IMR-90 (cell line): ENCODE results near the gene ZNF821. TPM values are rescaled to one million over a fixed set of nuclear protein-coding genes. Genes with fewer than 3 reads are reported as not detected.

Experiments used
- ATAC-seq: fragments of 200-7000 bp; cut with Tn5 transposase; 2 replicates; pipeline ENCODE4 v1.9.1; 2020; ENCODE audit warnings: low read depth, mild to moderate bottlenecking, moderate library complexity
- BruUV-seq: library from RNA; stranded (reverse); fragments of 400-500 nt; replicated peaks from 2 replicates; lab custom pipeline; 2021; lab: Mats Ljungman, UMichigan
- CTCF ChIA-PET: fragments of 300-600 bp; formaldehyde crosslinking; extraction: SDS; loops from one replicate; lab custom pipeline; 2021; ENCODE audit warnings: antibody characterized with exemption; lab: Yijun Ruan, JAX
- POLR2A ChIA-PET: fragments of 300-600 bp; sonication (Branson Sonifier 250); formaldehyde crosslinking; loops from one replicate; lab custom pipeline; 2022; ENCODE audit warnings: antibody characterized with exemption; ENCODE audit not compliant: unreplicated experiment; lab: Charles Lee
- DNase-seq: peaks from one replicate; pipeline ENCODE4 v3.0.0; 2013
- H2AFZ ChIP-seq: replicated peaks from 2 replicates; pipeline ENCODE3; 2013; ENCODE audit warnings: low read length, mild to moderate bottlenecking; ENCODE audit not compliant: poor library complexity
- H2AK5ac ChIP-seq: 2 replicates; pipeline ENCODE4 v1.6.1; 2013; ENCODE audit warnings: low read depth, low read length, inconsistent platforms
- H2AK9ac ChIP-seq: replicated peaks from 2 replicates; pipeline ENCODE3; 2013; ENCODE audit warnings: mild to moderate bottlenecking, low read depth, low read length, moderate library complexity; ENCODE audit not compliant: poor library complexity
- H2BK120ac ChIP-seq: 2 replicates; pipeline ENCODE4 v1.6.1; 2013; ENCODE audit warnings: low read depth, low read length, inconsistent platforms
- H2BK15ac ChIP-seq: 3 replicates; pipeline ENCODE4 v1.6.1; 2013; ENCODE audit warnings: low read depth, low read length, inconsistent platforms
- H2BK20ac ChIP-seq: 2 replicates; pipeline ENCODE4 v1.6.1; 2013; ENCODE audit warnings: low read depth, mild to moderate bottlenecking, inconsistent platforms, low read length, moderate library complexity
- H2BK5ac ChIP-seq: 2 replicates; pipeline ENCODE4 v1.6.1; 2013; ENCODE audit warnings: mild to moderate bottlenecking, low read depth, low read length, inconsistent platforms; ENCODE audit not compliant: poor library complexity, severe bottlenecking
- H3K14ac ChIP-seq: replicated peaks from 2 replicates; pipeline ENCODE4 v1.6.1; 2013; ENCODE audit warnings: low read depth, low read length, inconsistent platforms
- H3K18ac ChIP-seq: 2 replicates; pipeline ENCODE4 v1.6.1; 2013; ENCODE audit warnings: low read depth, low read length, control low read depth
- H3K23ac ChIP-seq: 2 replicates; pipeline ENCODE4 v1.6.1; 2013; ENCODE audit warnings: low read depth, low read length, inconsistent platforms
- H3K27ac ChIP-seq: 2 replicates; pipeline ENCODE4 v1.5.1; 2013; ENCODE audit warnings: mild to moderate bottlenecking, control low read depth, low read length; ENCODE audit not compliant: insufficient read depth
- H3K27me3 ChIP-seq: 2 replicates; pipeline ENCODE4 v1.6.1; 2013; ENCODE audit warnings: low read length; ENCODE audit not compliant: control insufficient read depth, insufficient read depth
- H3K36me3 ChIP-seq: 2 replicates; pipeline ENCODE4 v1.6.1; 2013; ENCODE audit warnings: low read length, mixed read lengths; ENCODE audit not compliant: control insufficient read depth, insufficient read depth
- H3K4ac ChIP-seq: 2 replicates; pipeline ENCODE4 v1.6.1; 2013; ENCODE audit warnings: low read depth, low read length, inconsistent platforms
- H3K4me1 ChIP-seq: 2 replicates; pipeline ENCODE4 v1.6.1; 2013; ENCODE audit warnings: low read length, mixed read lengths; ENCODE audit not compliant: control insufficient read depth, insufficient read depth
- H3K4me2 ChIP-seq: 2 replicates; pipeline ENCODE4 v1.6.1; 2013; ENCODE audit warnings: low read depth, mild to moderate bottlenecking, control low read depth, low read length, moderate library complexity
- H3K4me3 ChIP-seq: 2 replicates; pipeline ENCODE4 v1.5.1; 2013; ENCODE audit warnings: low read depth, mild to moderate bottlenecking, control low read depth, low read length, moderate library complexity; ENCODE audit not compliant: insufficient read depth
- H3K56ac ChIP-seq: 2 replicates; pipeline ENCODE4 v1.6.1; 2013; ENCODE audit warnings: low read length, inconsistent platforms; ENCODE audit not compliant: insufficient read depth; ENCODE audit errors: extremely low read depth
- H3K79me1 ChIP-seq, 2 experiments: 2 replicates each; pipeline ENCODE4 v1.6.1; 2013; ENCODE audit warnings: low read length in 2 of 2, inconsistent platforms in 1 of 2, low read depth in 1 of 2
- H3K9ac ChIP-seq: 2 replicates; pipeline ENCODE4 v1.6.1; 2013; ENCODE audit warnings: low read depth, low read length, control low read depth
- H3K9me1 ChIP-seq: 2 replicates; pipeline ENCODE4 v1.6.1; 2013; ENCODE audit warnings: low read length, inconsistent platforms; ENCODE audit not compliant: insufficient read depth
- H3K9me3 ChIP-seq: 2 replicates; pipeline ENCODE4 v1.6.1; 2013; ENCODE audit warnings: low read length; ENCODE audit not compliant: control insufficient read depth, insufficient read depth
- H4K20me1 ChIP-seq: 2 replicates; pipeline ENCODE4 v1.6.1; 2013; ENCODE audit warnings: low read length, inconsistent platforms; ENCODE audit not compliant: insufficient read depth
- H4K5ac ChIP-seq: 2 replicates; pipeline ENCODE4 v1.6.1; 2013; ENCODE audit warnings: mild to moderate bottlenecking, low read depth, low read length, control low read depth
- H4K8ac ChIP-seq, 2 experiments: 2 replicates each; pipeline ENCODE4 v1.6.1; 2013; ENCODE audit warnings: low read depth in 2 of 2, low read length in 2 of 2, control low read depth in 1 of 2, inconsistent platforms in 1 of 2
- H4K91ac ChIP-seq: 2 replicates; pipeline ENCODE4 v1.6.1; 2013; ENCODE audit warnings: low read depth, low read length, inconsistent platforms; ENCODE audit not compliant: insufficient read depth
- CEBPB ChIP-seq: IDR thresholded peaks from 2 replicates; pipeline ENCODE4 v1.6.1; 2012; ENCODE audit warnings: low read depth, low read length, improper control_type of control experiment
- MXI1 ChIP-seq: IDR thresholded peaks from 2 replicates; pipeline ENCODE4 v1.6.1; 2012; ENCODE audit warnings: low read depth, mild to moderate bottlenecking, low read length, moderate library complexity, borderline replicate concordance
- NFE2L2 ChIP-seq: fragments of 150-350 bp; IDR thresholded peaks from 2 replicates; pipeline ENCODE4 v1.6.1; 2016; ENCODE audit warnings: low read depth, mild to moderate bottlenecking, low read length
- RFX5 ChIP-seq: IDR thresholded peaks from 2 replicates; pipeline ENCODE4 v1.8.0; 2012; ENCODE audit warnings: low read depth, mild to moderate bottlenecking, low read length, moderate library complexity
- SMC3 ChIP-seq: fragments of 150-350 bp; IDR thresholded peaks from 2 replicates; pipeline ENCODE4 v1.6.1; 2016; ENCODE audit warnings: low read depth, mild to moderate bottlenecking, antibody characterized with exemption, low read length, moderate library complexity
- WGBS, 2 experiments: methylation state at CpG; one replicate each; pipeline versions ENCODE4 v1.1.5 to v1.1.7; 2013; ENCODE audit warnings: missing lambda C conversion rate in 2 of 2; ENCODE audit not compliant: insufficient read length in 1 of 2; ENCODE audit errors: extremely low coverage in 2 of 2; 5-methylcytosine and 5-hydroxymethylcytosine counted together
- dilution Hi-C: fragments of 300-500 bp; cut with HindIII; formaldehyde crosslinking; loops from one replicate; pipeline ENCODE4 v1.14.3; 2018; ENCODE audit warnings: low sequenced_read_pairs; ENCODE audit not compliant: unreplicated experiment
- in situ Hi-C: fragments of 300-500 bp; cut with MboI; formaldehyde crosslinking; loops from 3 replicates; pipeline ENCODE4 v1.14.3; 2019; ENCODE audit warnings: low sequenced_read_pairs, inconsistent platforms, mixed read lengths
- intact Hi-C: fragments of 100-400 bp; cut with micrococcal nuclease; formaldehyde crosslinking; loops from 2 replicates; pipeline ENCODE4 v1.10.0; 2022
- polyA plus RNA-seq, 3 experiments: library from polyadenylated mRNA; depleted of rRNA; stranded (reverse); fragments of >200 nt; gene quantifications; 2 replicates each; pipeline ENCODE4 v1.2.3, GENCODE V29; 2012; ENCODE audit warnings: low replicate concordance in 1 of 3
- total RNA-seq: library from RNA; depleted of rRNA; stranded (reverse); fragments of >200 nt; gene quantifications from 2 replicates; pipeline ENCODE4 v1.2.3, GENCODE V29; 2012

The ZNF821 gene
- total and polyA plus RNA-seq, 2 of the 4 experiments (the other 2 are of a cell fraction): 5.9 to 6.0 TPM

DNA sequence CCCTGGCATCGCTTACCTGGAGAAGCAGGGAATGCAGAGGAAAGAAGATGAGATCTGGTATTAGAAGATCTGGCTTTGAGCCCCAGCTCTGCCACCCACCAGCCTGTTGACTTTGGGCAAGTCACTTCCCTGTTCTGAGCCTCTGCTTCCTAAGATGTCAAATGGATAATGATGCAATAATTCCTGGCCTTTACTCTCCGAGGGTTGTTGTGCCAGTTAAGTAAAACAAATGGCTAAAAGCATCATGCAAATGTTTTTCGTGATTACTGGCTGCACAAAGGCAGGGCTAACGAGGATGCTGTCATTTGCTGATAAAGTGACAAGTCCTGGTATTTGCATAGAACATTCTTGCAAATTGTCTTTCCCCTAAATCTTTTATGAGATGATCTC is 1.3 kb upstream of the ZNF821 start:
- H2AFZ ChIP-seq: peak overlapping the region; percentile 28
- no peak overlapping the region for H2BK20ac ChIP-seq
- H3K4me3 ChIP-seq: no peak overlapping the region
- ChIA-PET CTCF (interaction anchor here (1.5 kb wide), 1 partner anchor 76 kb away, joined by 5 read pairs; no protein-coding TSS in a partner anchor), POLR2A (no interaction called here)
- in situ Hi-C loops: no loop called here
- H3K9ac ChIP-seq: no peak overlapping the region
- H3K4ac ChIP-seq: no peak overlapping the region
- peaks cover 2 to 9% of the 10 kb centered on the region in 2 experiments for H3K79me1 ChIP-seq
- H3K4me1 ChIP-seq: peaks cover 2% of the 10 kb centered on the region; the same call in 1 of the 2 replicates
- intact Hi-C loops: no loop called here
- H3K27me3 ChIP-seq: no peaks in the 10 kb centered on the region
- H3K18ac ChIP-seq: no peak overlapping the region
- H4K20me1 ChIP-seq: no peaks in the 10 kb centered on the region
- H3K23ac ChIP-seq: no peak overlapping the region
- no peak overlapping the region for H4K5ac ChIP-seq
- no peak overlapping the region for H2AK5ac ChIP-seq
- WGBS, 2 experiments: no CpG with 5 or more reads among the region's 4 CpGs
- H2BK5ac ChIP-seq: no peak overlapping the region
- H3K56ac ChIP-seq: no peak overlapping the region
- H2BK15ac ChIP-seq: no peak overlapping the region
- H2BK120ac ChIP-seq: no peak overlapping the region
- DNase-seq (no peak), ATAC-seq (no peak)
- dilution Hi-C loops: no loop called here
- H4K91ac ChIP-seq: no peak overlapping the region
- BruUV-seq: no TSS peak
- H3K9me3 ChIP-seq: no peaks in the 10 kb centered on the region
- H3K4me2 ChIP-seq: no peak overlapping the region
- no peak for TF ChIP-seq RFX5
- peak; percentile 65 for TF ChIP-seq CEBPB
- no peak for TF ChIP-seq SMC3
- TF ChIP-seq MXI1: no peak
- TF ChIP-seq NFE2L2: no peak
- peaks cover under 1% of the 10 kb centered on the region for H3K36me3 ChIP-seq
- no peaks in the 10 kb centered on the region for H3K9me1 ChIP-seq
- no peak overlapping the region for H3K14ac ChIP-seq
- no peak overlapping the region for H3K27ac ChIP-seq
- H4K8ac ChIP-seq: no peak overlapping the region; a peak in 1 of 4 replicates
- no peak overlapping the region for H2AK9ac ChIP-seq
